CD4-positive, alpha-beta memory T cell (primary cell): ENCODE results near the gene DHX32. TPM values are rescaled to one million over a fixed set of nuclear protein-coding genes. Genes with fewer than 3 reads are reported as not detected.

Source experiments
- CTCF ChIA-PET: fragments of 350-600 bp; sonication (Branson Sonifier 250); formaldehyde crosslinking; loops from one replicate; lab custom pipeline; 2021; ENCODE audit warnings: inconsistent platforms; ENCODE audit not compliant: partially characterized antibody; lab: Charles Lee
- POLR2A ChIA-PET: fragments of 350-600 bp; sonication (Branson Sonifier 250); formaldehyde crosslinking; loops from one replicate; lab custom pipeline; 2021; ENCODE audit not compliant: partially characterized antibody; lab: Charles Lee
- DNase-seq, 5 donors: peaks; one replicate each; pipeline versions ENCODE4 v3.0.0 to v3.0.0-alpha.2; 2020 to 2022; ENCODE audit warnings: mixed read lengths in 1 of 5
- H3K27ac ChIP-seq: one replicate; pipeline ENCODE4 v1.7.0; 2013; ENCODE audit warnings: low read depth, low read length
- H3K27me3 ChIP-seq: 2 replicates; pipeline ENCODE4 v1.7.0; 2013; ENCODE audit warnings: mild to moderate bottlenecking, low read length, moderate library complexity; ENCODE audit not compliant: insufficient read depth
- H3K36me3 ChIP-seq: 2 replicates; pipeline ENCODE4 v1.7.0; 2013; ENCODE audit warnings: mild to moderate bottlenecking, low read length, moderate library complexity; ENCODE audit not compliant: insufficient read depth
- H3K4me1 ChIP-seq: 2 replicates; pipeline ENCODE4 v1.7.0; 2013; ENCODE audit warnings: mild to moderate bottlenecking, low read length, moderate library complexity; ENCODE audit not compliant: insufficient read depth
- H3K4me3 ChIP-seq, 2 donors: one replicate each; pipeline ENCODE4 v1.7.0; 2013; ENCODE audit warnings: low read length in 2 of 2, mild to moderate bottlenecking in 1 of 2
- H3K9me3 ChIP-seq, 2 donors: one replicate each; pipeline ENCODE4 v1.7.0; 2013; ENCODE audit warnings: low read length in 2 of 2, control low read depth in 1 of 2; ENCODE audit not compliant: control insufficient read depth in 1 of 2
- H3K27ac Mint-ChIP-seq, 7 donors: one replicate each; pipeline ENCODE4 v1.8.0; 2020 to 2021; ENCODE audit warnings: mixed read lengths in 7 of 7, mild to moderate bottlenecking in 6 of 7, inconsistent platforms in 3 of 7, moderate library complexity in 3 of 7
- H3K27me3 Mint-ChIP-seq, 2 donors: one replicate each; pipeline ENCODE4 v1.8.0; 2020 to 2021; ENCODE audit warnings: mixed read lengths in 2 of 2
- H3K36me3 Mint-ChIP-seq, 2 donors: one replicate each; pipeline ENCODE4 v1.8.0; 2020 to 2021; ENCODE audit warnings: mixed read lengths in 2 of 2, inconsistent platforms in 1 of 2, mild to moderate bottlenecking in 1 of 2
- H3K4me1 Mint-ChIP-seq, 4 donors: one replicate each; pipeline ENCODE4 v1.8.0; 2020 to 2021; ENCODE audit warnings: mixed read lengths in 4 of 4, mild to moderate bottlenecking in 1 of 4
- H3K4me3 Mint-ChIP-seq, 8 donors: one replicate each; pipeline ENCODE4 v1.8.0; 2020 to 2021; ENCODE audit warnings: mixed read lengths in 8 of 8, mild to moderate bottlenecking in 7 of 8, moderate library complexity in 6 of 8, inconsistent platforms in 3 of 8
- H3K9me3 Mint-ChIP-seq, 8 donors: one replicate each; pipeline ENCODE4 v1.8.0; 2020 to 2021; ENCODE audit warnings: mixed read lengths in 8 of 8, mild to moderate bottlenecking in 5 of 8, inconsistent platforms in 3 of 8, moderate library complexity in 1 of 8
- intact Hi-C: fragments of 100-400 bp; cut with micrococcal nuclease; formaldehyde crosslinking; loops from one replicate; pipeline ENCODE4 v1.15.1; 2023
- polyA plus RNA-seq, 2 donors: library from polyadenylated mRNA; unstranded; fragments of 300-500 nt; fragmentation: Illumina TruSeq; gene quantifications; one replicate each; pipeline ENCODE4 v1.2.3, GENCODE V29; 2021
- total RNA-seq, 2 experiments: library from RNA; stranded (reverse); gene quantifications; one replicate each; pipeline ENCODE4 v1.2.3, GENCODE V29; 2021

Gene DHX32
- total and polyA plus RNA-seq, 4 experiments from 2014 or later: 7.1 to 13.3 (median 8.9) TPM

DNA sequence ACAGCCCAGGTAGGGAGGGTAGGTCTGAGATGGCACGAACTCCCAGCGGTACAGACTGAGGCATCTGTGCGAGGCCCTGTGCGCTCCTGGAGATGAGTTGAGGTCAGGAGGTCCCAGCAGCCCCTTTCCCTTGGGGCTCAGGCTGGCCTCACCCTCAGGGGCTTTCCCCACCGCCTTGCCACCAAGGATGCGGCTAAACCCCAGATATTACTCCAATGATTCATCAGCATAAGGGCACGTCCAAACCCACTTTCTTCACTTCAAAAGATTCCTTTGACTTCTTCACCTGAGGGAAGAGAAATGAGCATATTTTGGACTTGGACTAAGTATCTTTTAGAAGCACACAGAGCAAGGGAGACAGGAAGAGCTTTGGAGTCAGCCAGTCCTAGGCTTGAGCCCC lies 78.4 kb downstream of the DHX32 start:
- Mint-ChIP-seq H3K27ac (no peak overlapping the region), H3K27me3 (no peaks in the 10 kb centered on the region), H3K4me1 (no peaks in the 10 kb centered on the region), H3K4me3 (no peak overlapping the region), H3K9me3 (no peaks in the 10 kb centered on the region), H3K36me3 (peaks cover 35 to 68% of the 10 kb centered on the region in 2 donors)
- no peaks in the 10 kb centered on the region for H3K9me3 ChIP-seq
- no peaks in the 10 kb centered on the region for H3K4me1 ChIP-seq
- DNase-seq: no peak
- no peak overlapping the region for H3K4me3 ChIP-seq
- intact Hi-C loops: no loop called here
- no peaks in the 10 kb centered on the region for H3K27me3 ChIP-seq
- H3K27ac ChIP-seq: no peak overlapping the region
- peaks cover 21% of the 10 kb centered on the region for H3K36me3 ChIP-seq
- ChIA-PET CTCF (no interaction called here), POLR2A (no interaction called here)

GRCh38 chr10:125802131-125802530 lies 79.0 kb downstream of the DHX32 start:
- Histone ChIP-seq H3K27me3 (no peaks in the 10 kb centered on the region), H3K4me3 (no peak overlapping the region), H3K36me3 (peaks cover 18% of the 10 kb centered on the region), H3K27ac (no peak overlapping the region), H3K4me1 (no peaks in the 10 kb centered on the region), H3K9me3 (no peaks in the 10 kb centered on the region)
- Mint-ChIP-seq H3K27ac (no peak overlapping the region), H3K4me1 (no peaks in the 10 kb centered on the region), H3K9me3 (no peaks in the 10 kb centered on the region), H3K4me3 (no peak overlapping the region), H3K27me3 (no peaks in the 10 kb centered on the region), H3K36me3 (peaks cover 32 to 66% of the 10 kb centered on the region in 2 donors)
- POLR2A ChIA-PET: no interaction called here
- DNase-seq: no peak
- intact Hi-C loops: no loop called here
- CTCF ChIA-PET: no interaction called here

GRCh38 chr10:125801574-125801973 lies 79.5 kb downstream of the DHX32 start:
- Histone ChIP-seq H3K4me3 (no peak overlapping the region), H3K27ac (no peak overlapping the region), H3K36me3 (peaks cover 16% of the 10 kb centered on the region), H3K27me3 (no peaks in the 10 kb centered on the region), H3K9me3 (no peaks in the 10 kb centered on the region), H3K4me1 (no peaks in the 10 kb centered on the region)
- H3K4me3 Mint-ChIP-seq: no peak overlapping the region
- intact Hi-C loops: no loop called here
- H3K27ac Mint-ChIP-seq: peak overlapping the region in 1 of 7 donors; percentile 25
- peaks cover 30 to 63% of the 10 kb centered on the region in 2 donors for H3K36me3 Mint-ChIP-seq
- no peaks in the 10 kb centered on the region for H3K9me3 Mint-ChIP-seq
- ChIA-PET CTCF (no interaction called here), POLR2A (no interaction called here)
- DNase-seq: no peak
- no peaks in the 10 kb centered on the region for H3K4me1 Mint-ChIP-seq
- no peaks in the 10 kb centered on the region for H3K27me3 Mint-ChIP-seq

- no peak for DNase-seq
- Mint-ChIP-seq H3K4me3 (peak overlapping the region in 1 of 8 donors; percentile 31), H3K4me1 (no peaks in the 10 kb centered on the region), H3K36me3 (peaks cover 20 to 57% of the 10 kb centered on the region in 2 donors), H3K27ac (peak overlapping the region in 4 of 7 donors; percentile 18 to 68 (median 34)), H3K9me3 (no peaks in the 10 kb centered on the region), H3K27me3 (no peaks in the 10 kb centered on the region)
- H3K27ac ChIP-seq: no peak overlapping the region
- POLR2A ChIA-PET: no interaction called here
- CTCF ChIA-PET: no interaction called here
- H3K4me1 ChIP-seq: no peaks in the 10 kb centered on the region
- H3K4me3 ChIP-seq: no peak overlapping the region
- peaks cover 19% of the 10 kb centered on the region for H3K36me3 ChIP-seq
- H3K27me3 ChIP-seq: no peaks in the 10 kb centered on the region
- H3K9me3 ChIP-seq: no peaks in the 10 kb centered on the region
- intact Hi-C loops: no loop called here
Measured at GRCh38 chr10:125799451-125800182, 81.5 kb downstream of the DHX32 start.

- ChIA-PET POLR2A (no interaction called here), CTCF (no interaction called here)
- intact Hi-C loops: no loop called here
- Mint-ChIP-seq H3K4me3 (no peak overlapping the region), H3K27ac (peak overlapping the region in 2 of 7 donors; percentile 30 to 63), H3K36me3 (peaks cover 31 to 58% of the 10 kb centered on the region in 2 donors), H3K4me1 (no peaks in the 10 kb centered on the region), H3K9me3 (no peaks in the 10 kb centered on the region), H3K27me3 (no peaks in the 10 kb centered on the region)
- no peak overlapping the region for H3K4me3 ChIP-seq
- H3K36me3 ChIP-seq: peaks cover 29% of the 10 kb centered on the region
- no peaks in the 10 kb centered on the region for H3K27me3 ChIP-seq
- no peak overlapping the region for H3K27ac ChIP-seq
- no peaks in the 10 kb centered on the region for H3K9me3 ChIP-seq
- no peak for DNase-seq
- no peaks in the 10 kb centered on the region for H3K4me1 ChIP-seq
Measured at GRCh38 chr10:125797994-125798662, 83.0 kb downstream of the DHX32 start.

GRCh38 chr10:125797424-125797823 lies 83.7 kb downstream of the DHX32 start:
- ChIA-PET CTCF (no interaction called here), POLR2A (no interaction called here)
- Histone ChIP-seq H3K27me3 (no peaks in the 10 kb centered on the region), H3K4me1 (no peaks in the 10 kb centered on the region), H3K4me3 (no peak overlapping the region), H3K27ac (no peak overlapping the region), H3K36me3 (peaks cover 32% of the 10 kb centered on the region), H3K9me3 (no peaks in the 10 kb centered on the region)
- peaks cover 31 to 60% of the 10 kb centered on the region in 2 donors for H3K36me3 Mint-ChIP-seq
- no peaks in the 10 kb centered on the region for H3K9me3 Mint-ChIP-seq
- H3K27ac Mint-ChIP-seq: peak overlapping the region in 2 of 7 donors; percentile 11 to 30
- no peak overlapping the region for H3K4me3 Mint-ChIP-seq
- intact Hi-C loops: no loop called here
- DNase-seq: no peak
- no peaks in the 10 kb centered on the region for H3K27me3 Mint-ChIP-seq
- no peaks in the 10 kb centered on the region for H3K4me1 Mint-ChIP-seq

DNA sequence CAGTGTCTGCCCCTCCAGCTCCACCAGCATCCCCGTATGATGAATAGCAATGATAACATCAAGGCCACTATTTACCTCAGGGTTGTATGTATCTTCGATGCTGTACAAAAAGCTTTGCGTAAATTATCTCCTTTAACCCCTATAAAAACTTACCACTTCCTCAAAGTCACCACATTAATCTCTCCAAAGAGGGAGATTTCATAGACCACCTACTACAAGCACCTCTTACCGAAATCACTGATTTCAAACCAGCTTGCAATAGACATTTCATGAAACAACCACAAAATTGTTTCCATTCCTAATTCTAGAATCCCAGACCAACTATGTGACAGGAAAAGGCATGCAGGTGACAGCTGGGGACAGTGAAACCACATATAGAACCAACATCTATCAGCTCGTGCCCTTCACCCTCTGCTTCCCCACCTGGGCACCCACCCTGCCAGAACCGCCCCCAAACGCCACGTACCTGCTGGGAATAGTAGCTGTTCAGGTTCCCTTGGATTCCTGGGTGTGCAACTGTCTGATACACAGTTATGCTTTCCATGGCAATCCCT lies 85.4 kb downstream of the DHX32 start:
- H3K27ac Mint-ChIP-seq: peak overlapping the region in 4 of 7 donors; percentile 1 to 84 (median 46)
- no peaks in the 10 kb centered on the region for H3K27me3 ChIP-seq
- H3K4me1 ChIP-seq: no peaks in the 10 kb centered on the region
- peaks cover 35% of the 10 kb centered on the region for H3K36me3 ChIP-seq
- CTCF ChIA-PET: no interaction called here
- POLR2A ChIA-PET: no interaction called here
- intact Hi-C loops: no loop called here
- peaks cover 38 to 62% of the 10 kb centered on the region in 2 donors for H3K36me3 Mint-ChIP-seq
- H3K4me3 Mint-ChIP-seq: no peak overlapping the region
- no peaks in the 10 kb centered on the region for H3K4me1 Mint-ChIP-seq
- H3K27ac ChIP-seq: no peak overlapping the region
- H3K9me3 ChIP-seq: no peaks in the 10 kb centered on the region
- H3K4me3 ChIP-seq: no peak overlapping the region
- H3K27me3 Mint-ChIP-seq: no peaks in the 10 kb centered on the region
- no peaks in the 10 kb centered on the region for H3K9me3 Mint-ChIP-seq
- no peak for DNase-seq
